Smooth muscle cell (in vitro differentiated cells): ENCODE results near the gene CD93. TPM values are rescaled to one million over a fixed set of nuclear protein-coding genes. Genes with fewer than 3 reads are reported as not detected.

Source experiments
- DNase-seq: peaks from one replicate; lab custom pipeline; 2025; ENCODE audit not compliant: unreplicated experiment; lab: John Stamatoyannopoulos, UW
- H2AFZ ChIP-seq: fragments of 200-600 bp; sonication (generic); 2 replicates; pipeline ENCODE4 v1.6.0; 2016; ENCODE audit warnings: antibody characterized with exemption, low read depth, mild to moderate bottlenecking
- H3F3A ChIP-seq: fragments of 200-600 bp; sonication (generic); 2 replicates; pipeline ENCODE4 v1.6.0; 2017; ENCODE audit warnings: antibody characterized with exemption, low read depth
- H3K27ac ChIP-seq: fragments of 200-600 bp; sonication (generic); 2 replicates; pipeline ENCODE4 v1.5.1; 2016; ENCODE audit warnings: low read depth, mild to moderate bottlenecking
- H3K27me3 ChIP-seq: fragments of 200-600 bp; sonication (generic); 2 replicates; pipeline ENCODE4 v1.6.1; 2016; ENCODE audit warnings: low read depth, mild to moderate bottlenecking
- H3K36me3 ChIP-seq: fragments of 200-600 bp; sonication (generic); 2 replicates; pipeline ENCODE4 v1.5.1; 2016; ENCODE audit warnings: low read depth
- H3K4me1 ChIP-seq: fragments of 200-600 bp; sonication (generic); 2 replicates; pipeline ENCODE4 v1.5.1; 2016; ENCODE audit warnings: low read depth
- H3K4me2 ChIP-seq: fragments of 200-600 bp; sonication (generic); 2 replicates; pipeline ENCODE4 v1.6.0; 2016; ENCODE audit warnings: mild to moderate bottlenecking
- H3K4me3 ChIP-seq: fragments of 200-600 bp; sonication (generic); 2 replicates; pipeline ENCODE4 v1.5.1; 2016; ENCODE audit warnings: mild to moderate bottlenecking
- H3K79me2 ChIP-seq: fragments of 200-600 bp; sonication (generic); 2 replicates; pipeline ENCODE4 v1.6.0; 2016; ENCODE audit warnings: low read depth, mild to moderate bottlenecking
- H3K9ac ChIP-seq: fragments of 200-600 bp; sonication (generic); 2 replicates; pipeline ENCODE4 v1.6.0; 2016; ENCODE audit warnings: low read depth
- H3K9me3 ChIP-seq: fragments of 200-600 bp; sonication (generic); replicated peaks from 2 replicates; pipeline ENCODE4 v1.5.1; 2016; ENCODE audit warnings: low read depth
- H4K20me1 ChIP-seq: fragments of 200-600 bp; sonication (generic); 2 replicates; pipeline ENCODE4 v1.6.0; 2016; ENCODE audit warnings: low read depth
- CTCF ChIP-seq: fragments of 200-600 bp; sonication (generic); IDR thresholded peaks from 2 replicates; pipeline ENCODE4 v1.5.1; 2017; ENCODE audit warnings: borderline replicate concordance, mild to moderate bottlenecking, antibody characterized with exemption; ENCODE audit not compliant: insufficient read depth, poor library complexity, severe bottlenecking
- WGBS: methylation state at CpG from one replicate; pipeline ENCODE4 v1.1.7; 2016; ENCODE audit warnings: low lambda C conversion rate; 5-methylcytosine and 5-hydroxymethylcytosine counted together
- polyA plus RNA-seq: library from polyadenylated mRNA; unstranded; fragments of >200 nt; fragmentation: Nextera tagmentation; extraction: Ambion mirVana; gene quantifications from 2 replicates; pipeline ENCODE4 v1.2.1, GENCODE V29; 2016
- total RNA-seq: library from RNA; depleted of rRNA; stranded (reverse); fragments of >200 nt; gene quantifications from 2 replicates; pipeline ENCODE4 v1.2.3, GENCODE V29; 2014

Gene CD93
- total and polyA plus RNA-seq, 2 experiments from 2014 or later, result not detected

DNA sequence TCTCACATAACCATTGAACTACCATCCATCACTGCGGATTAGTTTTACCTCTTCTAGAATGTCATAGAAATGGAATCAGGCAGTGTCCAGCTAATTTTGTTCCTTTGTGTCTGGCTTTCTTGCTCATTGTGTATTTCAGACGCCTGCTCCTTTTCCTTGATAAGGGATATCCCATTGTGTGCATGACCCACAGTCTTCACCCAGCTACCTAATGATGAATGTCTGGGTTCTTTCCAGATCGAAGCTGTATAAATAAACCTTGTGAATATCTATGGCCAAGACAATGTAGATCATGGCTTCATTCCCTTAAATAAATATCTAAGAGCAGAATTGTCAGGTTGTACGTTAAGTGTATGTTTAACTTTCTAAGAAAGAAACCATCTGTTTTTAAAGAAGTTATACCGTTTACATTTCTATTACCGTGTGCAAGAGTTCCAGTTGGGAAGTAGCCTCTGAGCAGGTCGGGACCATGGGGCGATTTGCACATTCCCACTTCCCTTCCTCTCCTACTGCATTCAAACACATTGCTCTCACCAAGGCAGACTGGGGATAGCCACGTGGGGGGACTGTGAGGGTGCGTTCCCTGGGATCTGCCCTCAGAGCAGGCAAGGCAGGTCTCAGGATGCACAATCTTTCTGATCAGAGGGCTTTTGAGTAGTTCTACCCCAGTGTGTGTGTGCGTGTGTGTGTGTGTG lies 13.1 kb downstream of the CD93 start:
- WGBS, result 89% methylated on average over 11 of the region's 11 CpGs
- Histone ChIP-seq H3K4me1 (no peaks in the 10 kb centered on the region), H3K36me3 (no peaks in the 10 kb centered on the region), H3K9ac (no peak overlapping the region), H3K4me2 (no peak overlapping the region), H3F3A (no peaks in the 10 kb centered on the region), H3K4me3 (no peak overlapping the region), H2AFZ (no peak overlapping the region), H4K20me1 (no peaks in the 10 kb centered on the region), H3K27ac (no peak overlapping the region), H3K9me3 (no peaks in the 10 kb centered on the region), H3K27me3 (no peaks in the 10 kb centered on the region), H3K79me2 (no peaks in the 10 kb centered on the region)
- DNase-seq, result no peak
- TF ChIP-seq CTCF, result no peak

GRCh38 chr20:23071996-23072395 lies 14.1 kb downstream of the CD93 start:
- TF ChIP-seq CTCF, result no peak
- Histone ChIP-seq H2AFZ (no peak overlapping the region), H3K27ac (no peak overlapping the region), H3K9me3 (no peaks in the 10 kb centered on the region), H3K4me2 (no peak overlapping the region), H3F3A (no peaks in the 10 kb centered on the region), H3K27me3 (no peaks in the 10 kb centered on the region), H3K79me2 (no peaks in the 10 kb centered on the region), H3K9ac (no peak overlapping the region), H3K4me3 (no peak overlapping the region), H3K36me3 (no peaks in the 10 kb centered on the region), H3K4me1 (no peaks in the 10 kb centered on the region), H4K20me1 (no peaks in the 10 kb centered on the region)
- WGBS, result 81% methylated on average over 4 of the region's 4 CpGs
- DNase-seq, result no peak

DNA sequence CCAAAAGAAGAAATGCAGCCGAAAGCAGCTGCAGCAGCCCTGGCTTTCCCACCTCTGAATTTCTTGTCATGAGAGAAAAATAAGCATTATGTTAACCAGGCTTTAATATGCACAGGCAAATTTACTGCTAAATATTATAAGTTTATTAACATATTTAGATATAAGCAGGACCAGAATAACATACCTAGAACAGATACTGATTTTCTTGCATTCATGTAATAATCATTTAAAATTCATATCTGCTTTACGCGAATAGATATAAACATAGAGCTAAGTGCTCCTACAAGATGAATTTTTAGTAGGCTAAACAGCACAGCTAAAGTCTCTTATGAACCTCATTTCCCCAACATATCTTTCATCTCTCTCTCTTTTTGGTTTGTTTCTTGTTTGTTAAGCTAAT lies 14.7 kb downstream of the CD93 start:
- no peaks in the 10 kb centered on the region for H3K79me2 ChIP-seq
- H3K4me2 ChIP-seq, result no peak overlapping the region
- H3K4me1 ChIP-seq, result no peaks in the 10 kb centered on the region
- H3K36me3 ChIP-seq, result no peaks in the 10 kb centered on the region
- no peaks in the 10 kb centered on the region for H3K9me3 ChIP-seq
- TF ChIP-seq CTCF, result no peak
- 80% methylated on average over 3 of the region's 3 CpGs for WGBS
- H4K20me1 ChIP-seq, result no peaks in the 10 kb centered on the region
- H2AFZ ChIP-seq, result no peak overlapping the region
- H3K27ac ChIP-seq, result no peak overlapping the region
- H3F3A ChIP-seq, result no peaks in the 10 kb centered on the region
- no peaks in the 10 kb centered on the region for H3K27me3 ChIP-seq
- no peak overlapping the region for H3K4me3 ChIP-seq
- DNase-seq, result no peak
- H3K9ac ChIP-seq, result no peak overlapping the region

DNA sequence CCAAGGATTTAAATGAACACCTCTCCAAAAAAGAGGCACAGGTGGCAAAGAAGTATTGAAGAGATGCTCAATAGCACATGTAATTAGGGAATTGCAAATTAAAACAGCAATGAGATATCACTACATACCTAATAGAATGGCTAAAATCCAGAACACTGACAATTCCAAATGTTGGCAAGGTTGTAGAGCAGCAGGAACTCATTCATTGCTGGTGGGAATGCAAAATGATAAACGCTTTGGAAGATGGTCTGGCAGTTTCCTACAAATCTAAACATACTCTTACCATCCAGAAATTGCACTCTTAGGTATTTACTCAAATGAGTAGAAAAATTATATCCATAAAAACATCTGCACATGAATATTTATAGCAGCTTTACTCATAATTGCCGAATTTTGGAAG lies 17.0 kb downstream of the CD93 start:
- no peak overlapping the region for H3K9ac ChIP-seq
- no peak overlapping the region for H3K4me2 ChIP-seq
- H2AFZ ChIP-seq, result no peak overlapping the region
- DNase-seq, result no peak
- no peak overlapping the region for H3K4me3 ChIP-seq
- no peaks in the 10 kb centered on the region for H3K27me3 ChIP-seq
- no peak for TF ChIP-seq CTCF
- H3F3A ChIP-seq, result no peaks in the 10 kb centered on the region
- H3K4me1 ChIP-seq, result no peaks in the 10 kb centered on the region
- 93% methylated on average over 2 of the region's 2 CpGs for WGBS
- H3K36me3 ChIP-seq, result no peaks in the 10 kb centered on the region
- H3K79me2 ChIP-seq, result no peaks in the 10 kb centered on the region
- no peaks in the 10 kb centered on the region for H3K9me3 ChIP-seq
- no peak overlapping the region for H3K27ac ChIP-seq
- H4K20me1 ChIP-seq, result no peaks in the 10 kb centered on the region
